ENCODE results near the gene PLGLB1. TPM values are rescaled to one million over a fixed set of nuclear protein-coding genes. Genes with fewer than 3 reads are reported as not detected.

Gene PLGLB1
- total RNA-seq (2022; extraction: Qiagen RNA extraction; ENCODE audit: low read depth), result 0.19 to 1.2 TPM (median 0.92 TPM) in 4 of 5 replicates, not detected in the other

DNA sequence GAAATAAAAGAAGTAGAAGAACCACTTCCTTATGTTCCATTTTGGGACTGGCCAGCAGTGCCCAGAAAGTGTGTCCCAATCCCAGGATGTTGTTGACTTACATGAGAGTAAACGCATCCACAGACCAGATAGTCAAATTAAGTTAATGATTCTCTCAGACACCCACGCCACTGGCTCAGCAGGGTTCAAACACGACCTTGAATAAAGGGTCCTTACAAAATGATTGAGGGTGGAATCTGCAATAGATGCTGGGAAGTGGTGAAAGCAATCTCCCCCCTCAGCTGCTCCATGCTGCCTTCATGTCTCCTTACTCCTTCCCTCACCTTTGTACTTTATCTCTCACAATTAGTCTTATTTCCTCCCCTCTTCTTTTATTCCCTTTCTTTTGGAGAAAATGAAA is at the start of gene PLGLB1:
Gene PLGLB1, minus strand, starts transcription at position 101 of the 400 bp plus-strand sequence. Its CDS starts 61 bp downstream, at position 40.

Other genes starting within 250 kb of the PLGLB1 start
- 0.19 to 0.45 TPM (median 0.30 TPM) in 5 replicates for gene CD8A, start 230.9 kb downstream of the PLGLB1 start, total RNA-seq (2022; extraction: Qiagen RNA extraction; ENCODE audit: low read depth)
- gene CD8B, start 160.0 kb downstream of the PLGLB1 start, total RNA-seq (2022; extraction: Qiagen RNA extraction; ENCODE audit: low read depth), result not detected in 5 replicates
- 0.03 to 0.30 TPM (median 0.08 TPM) in 5 replicates for gene RGPD1, start 79.7 kb downstream of the PLGLB1 start, total RNA-seq (2022; extraction: Qiagen RNA extraction; ENCODE audit: low read depth)

Data from A549 treated with DMSO at 1 μM for 4 hours (cell line).